H1 (cell line): ENCODE results near the gene THBS1. TPM values are rescaled to one million over a fixed set of nuclear protein-coding genes. Genes with fewer than 3 reads are reported as not detected.

Source experiments
- CTCF ChIA-PET: fragments of 300-600 bp; sonication (Branson Sonifier 250); formaldehyde crosslinking; loops from one replicate; lab custom pipeline; 2021; ENCODE audit not compliant: partially characterized antibody; lab: Charles Lee
- POLR2A ChIA-PET: fragments of 300-600 bp; sonication (Branson Sonifier 250); formaldehyde crosslinking; loops from one replicate; lab custom pipeline; 2021; ENCODE audit warnings: inconsistent platforms; ENCODE audit not compliant: partially characterized antibody; lab: Charles Lee
- DNase-seq, 2 experiments: peaks; one replicate each; pipeline versions ENCODE4 v3.0.0 to v3.0.0-alpha.2; 2010 to 2022; ENCODE audit warnings: low spot score in 2 of 2, low read depth in 1 of 2, mixed read lengths in 1 of 2
- FAIRE-seq: peaks from 2 replicates; lab custom pipeline; 2011; peaks lifted over from hg19 to GRCh38; lab: Jason Lieb, UNC
- H2AFZ ChIP-seq: 2 replicates; pipeline ENCODE4 v1.8.1; 2012; ENCODE audit warnings: low read length, inconsistent platforms
- H2AK5ac ChIP-seq: 2 replicates; pipeline ENCODE4 v1.6.1; 2013; ENCODE audit warnings: low read depth, low read length
- H2BK120ac ChIP-seq: replicated peaks from 2 replicates; pipeline ENCODE3; 2013; ENCODE audit warnings: low read depth, low read length, inconsistent platforms
- H2BK12ac ChIP-seq: 2 replicates; pipeline ENCODE4 v1.6.1; 2013; ENCODE audit warnings: low read depth, low read length
- H2BK15ac ChIP-seq: 2 replicates; pipeline ENCODE4 v1.6.1; 2013; ENCODE audit warnings: low read length
- H2BK20ac ChIP-seq: 2 replicates; pipeline ENCODE4 v1.6.1; 2013; ENCODE audit warnings: low read length
- H2BK5ac ChIP-seq: 2 replicates; pipeline ENCODE4 v1.6.1; 2013; ENCODE audit warnings: low read depth, low read length
- H3K14ac ChIP-seq: 2 replicates; pipeline ENCODE4 v1.6.1; 2013; ENCODE audit warnings: inconsistent platforms; ENCODE audit not compliant: insufficient read length
- H3K18ac ChIP-seq: 2 replicates; pipeline ENCODE4 v1.6.1; 2013; ENCODE audit warnings: low read length; ENCODE audit errors: extremely low read depth
- H3K23ac ChIP-seq: 2 replicates; pipeline ENCODE4 v1.6.1; 2013; ENCODE audit warnings: inconsistent platforms; ENCODE audit not compliant: insufficient read length
- H3K23me2 ChIP-seq: 2 replicates; pipeline ENCODE4 v1.6.1; 2013; ENCODE audit warnings: low read depth, low read length
- H3K27ac ChIP-seq: 2 replicates; pipeline ENCODE4 v1.6.1; 2011; ENCODE audit warnings: low read depth, low read length, inconsistent platforms
- H3K27me3 ChIP-seq, 4 experiments: replicated peaks in 1 of 4; 1 replicate in 1 of 4; 2 replicates in 3 of 4; pipeline versions ENCODE4 v1.6.1 to v1.8.1; 2011 to 2013; ENCODE audit warnings: low read length in 3 of 4, mild to moderate bottlenecking in 3 of 4, inconsistent platforms in 2 of 4, mixed read lengths in 2 of 4, moderate library complexity in 1 of 4; ENCODE audit not compliant: control insufficient read depth in 3 of 4, insufficient read depth in 3 of 4; ENCODE audit errors: extremely low read depth in 1 of 4
- H3K36me3 ChIP-seq, 4 experiments: 2 replicates each; pipeline versions ENCODE4 v1.6.1 to v1.8.1; 2011 to 2013; ENCODE audit warnings: mild to moderate bottlenecking in 4 of 4, low read length in 3 of 4, moderate library complexity in 2 of 4, control low read depth in 1 of 4, inconsistent platforms in 1 of 4; ENCODE audit not compliant: insufficient read depth in 4 of 4, control insufficient read depth in 2 of 4
- H3K4ac ChIP-seq: replicated peaks from 2 replicates; pipeline ENCODE3; 2013; ENCODE audit warnings: low read length, low read depth, mixed read lengths, inconsistent platforms; ENCODE audit not compliant: insufficient read length
- H3K4me1 ChIP-seq, 4 experiments: replicated peaks in 1 of 4; 1 replicate in 1 of 4; 2 replicates in 3 of 4; pipeline versions ENCODE4 v1.6.1 to v1.8.1; 2011 to 2013; ENCODE audit warnings: low read length in 3 of 4, inconsistent platforms in 2 of 4, mixed read lengths in 1 of 4; ENCODE audit not compliant: insufficient read depth in 4 of 4, control insufficient read depth in 3 of 4
- H3K4me2 ChIP-seq, 2 experiments: 2 replicates each; pipeline versions ENCODE4 v1.6.1 to v1.8.1; 2011 to 2013; ENCODE audit warnings: low read depth in 2 of 2, low read length in 2 of 2, control low read depth in 1 of 2, inconsistent platforms in 1 of 2, mild to moderate bottlenecking in 1 of 2; ENCODE audit not compliant: insufficient read depth in 1 of 2
- H3K4me3 ChIP-seq, 4 experiments: fragments of 200-600, 300-600 bp in 1 of 4; sonication (generic), shearing (Covaris generic), sonication (Bioruptor Twin) in 1 of 4; 2 replicates each; pipeline versions ENCODE4 v1.5.1 to v1.8.1; 2011 to 2016; ENCODE audit warnings: low read length in 4 of 4, low read depth in 3 of 4, control low read depth in 2 of 4, inconsistent platforms in 2 of 4, mild to moderate bottlenecking in 2 of 4, mixed read lengths in 1 of 4, moderate library complexity in 1 of 4; ENCODE audit not compliant: insufficient read depth in 2 of 4; ENCODE audit errors: extremely low read depth in 1 of 4
- H3K56ac ChIP-seq: replicated peaks from 2 replicates; pipeline ENCODE3; 2013; ENCODE audit warnings: low read depth, mild to moderate bottlenecking, mixed read lengths, low read length, inconsistent platforms; ENCODE audit not compliant: insufficient read length
- H3K79me1 ChIP-seq: 2 replicates; pipeline ENCODE4 v1.6.1; 2013; ENCODE audit warnings: low read depth, low read length, control low read depth
- H3K79me2 ChIP-seq, 2 experiments: 2 replicates each; pipeline versions ENCODE4 v1.6.1 to v1.8.1; 2012 to 2013; ENCODE audit warnings: low read length in 2 of 2, mild to moderate bottlenecking in 2 of 2, inconsistent platforms in 1 of 2; ENCODE audit not compliant: insufficient read depth in 2 of 2, control insufficient read depth in 1 of 2
- H3K9ac ChIP-seq, 4 experiments: replicated peaks in 1 of 4; 1 replicate in 1 of 4; 2 replicates in 3 of 4; pipeline versions ENCODE4 v1.6.1 to v1.8.1; 2011 to 2013; ENCODE audit warnings: low read depth in 3 of 4, low read length in 3 of 4, control low read depth in 2 of 4, mild to moderate bottlenecking in 2 of 4, moderate library complexity in 2 of 4, inconsistent platforms in 1 of 4; ENCODE audit errors: extremely low read depth in 1 of 4
- H3K9me3 ChIP-seq, 2 experiments: 2 replicates each; pipeline versions ENCODE4 v1.6.1 to v1.8.1; 2012 to 2013; ENCODE audit warnings: mild to moderate bottlenecking in 2 of 2, moderate library complexity in 2 of 2, control low read depth in 1 of 2, inconsistent platforms in 1 of 2, low read depth in 1 of 2, low read length in 1 of 2, mixed read lengths in 1 of 2; ENCODE audit not compliant: insufficient read depth in 2 of 2
- H4K20me1 ChIP-seq, 2 experiments: replicated peaks in 1 of 2; 2 replicates each; pipeline versions ENCODE3 to v1.8.1; 2011 to 2013; ENCODE audit warnings: inconsistent platforms in 2 of 2, low read length in 2 of 2, mild to moderate bottlenecking in 1 of 2; ENCODE audit not compliant: insufficient read depth in 2 of 2, control insufficient read depth in 1 of 2
- H4K5ac ChIP-seq: 2 replicates; pipeline ENCODE4 v1.6.1; 2013; ENCODE audit warnings: low read length, low read depth, mixed read lengths, inconsistent platforms; ENCODE audit not compliant: insufficient read length
- H4K8ac ChIP-seq: 2 replicates; pipeline ENCODE4 v1.8.0; 2013; ENCODE audit warnings: mild to moderate bottlenecking, moderate library complexity, low read length, inconsistent platforms; ENCODE audit not compliant: insufficient read depth; ENCODE audit errors: extremely low read depth
- H4K91ac ChIP-seq: replicated peaks from 2 replicates; pipeline ENCODE3; 2013; ENCODE audit warnings: low read length, mixed read lengths, inconsistent platforms; ENCODE audit not compliant: insufficient read length
- KDM4A ChIP-seq: IDR thresholded peaks from one replicate; pipeline ENCODE4 v1.7.1; 2012; ENCODE audit warnings: low read depth, mild to moderate bottlenecking, moderate library complexity, low read length, inconsistent platforms; ENCODE audit not compliant: severe bottlenecking
- POLR2A ChIP-seq, 2 experiments: IDR thresholded peaks; 1 replicate in 1 of 2; 2 replicates in 1 of 2; pipeline ENCODE4 v1.6.1; 2011; ENCODE audit warnings: low read depth in 2 of 2, low read length in 2 of 2, mild to moderate bottlenecking in 2 of 2; ENCODE audit errors: control extremely low read depth in 1 of 2
- RFX5 ChIP-seq: IDR thresholded peaks from 2 replicates; pipeline ENCODE4 v1.6.1; 2011; ENCODE audit warnings: low read depth, low read length, improper control_type of control experiment, borderline replicate concordance
- SIN3A ChIP-seq, 2 experiments: IDR thresholded peaks in 1 of 2; conservative IDR thresholded peaks in 1 of 2; 2 replicates each; pipeline ENCODE4 v1.6.1; 2011 to 2012; ENCODE audit warnings: low read length in 2 of 2, improper control_type of control experiment in 1 of 2, low read depth in 1 of 2, mild to moderate bottlenecking in 1 of 2
- USF2 ChIP-seq: IDR thresholded peaks from 2 replicates; pipeline ENCODE4 v1.6.1; 2011; ENCODE audit warnings: low read length, improper control_type of control experiment
- WGBS, 2 experiments: shearing (Covaris generic) in 1 of 2; methylation state at CpG; one replicate each; pipeline versions ENCODE4 v1.1.6 to v1.1.7; 2013 to 2015; ENCODE audit warnings: low lambda C conversion rate in 2 of 2, mixed read lengths in 2 of 2, inconsistent platforms in 1 of 2, low coverage in 1 of 2, missing lambda C conversion rate in 1 of 2; ENCODE audit not compliant: insufficient replicate concordance in 2 of 2, insufficient coverage in 1 of 2, insufficient read length in 1 of 2; ENCODE audit errors: extremely low coverage in 1 of 2, missing lambda C conversion rate in 1 of 2; 5-methylcytosine and 5-hydroxymethylcytosine counted together
- polyA plus RNA-seq, 7 experiments: library from polyadenylated mRNA; depleted of rRNA in 3 of 7; stranded (reverse) in 5 of 7; unstranded in 2 of 7; fragments of >200 nt in 5 of 7; fragments of 200-250 nt in 2 of 7; gene quantifications; 1 replicate in 5 of 7; 2 replicates in 1 of 7; 4 replicates in 1 of 7; pipeline versions ENCODE4 v1.2.1 to v1.2.3, GENCODE V29; 2011 to 2013; ENCODE audit warnings: missing spikeins in 2 of 7, mixed read lengths in 2 of 7
- total RNA-seq: library from RNA; stranded (reverse); fragmentation: NEBNext Ultra II Directional; extraction: Animal tissue kit (Norgen Biotek cat#: 25700); gene quantifications from 2 replicates; pipeline ENCODE4 v1.2.1, GENCODE V29; 2021

The THBS1 gene
- total and polyA plus RNA-seq, 2 of the 8 experiments (the other 6 are each of a cell fraction or from before 2014, with no cell fraction given), result 10.3 to 63.3 TPM

- no peak overlapping the region for H4K5ac ChIP-seq
- H2AFZ ChIP-seq, result no peak overlapping the region
- no peak overlapping the region for H2AK5ac ChIP-seq
- H3K27ac ChIP-seq, result no peak overlapping the region
- H2BK120ac ChIP-seq, result no peak overlapping the region
- H3K9ac ChIP-seq, result no peak overlapping the region
- no peak for DNase-seq
- H2BK20ac ChIP-seq, result no peak overlapping the region
- TF ChIP-seq USF2 (no peak), SIN3A (conservative IDR thresholded peaks at IDR 0.05 in 1 of 2, IDR thresholded peaks at IDR 0.05 in 1 of 2; ENCODE audit: low read depth in 1 of 2, low read length in 2 of 2) (no peak), RFX5 (no peak), POLR2A (IDR thresholded peaks at IDR 0.05; ENCODE audit: control extremely low read depth in 1 of 2, low read depth in 2 of 2, low read length in 2 of 2) (peak in 1 of 2 experiments; percentile 7; a peak in 1 of 3 replicates), KDM4A (no peak)
- H4K20me1 ChIP-seq, result peaks cover 0 to 2% of the 10 kb centered on the region in 2 experiments
- H3K9me3 ChIP-seq, result no peaks in the 10 kb centered on the region
- peaks cover 2% of the 10 kb centered on the region for H3K23me2 ChIP-seq
- peaks cover 0 to 20% of the 10 kb centered on the region in 2 experiments; a peak in 2 of 4 replicates for H3K79me2 ChIP-seq
- H3K36me3 ChIP-seq, result peaks cover 54 to 84% (median 75%) of the 10 kb centered on the region in 4 experiments
- no peak overlapping the region for H2BK5ac ChIP-seq
- no peak overlapping the region for H2BK12ac ChIP-seq
- H3K4me3 ChIP-seq, result no peak overlapping the region
- H3K79me1 ChIP-seq, result 0 out of 2 replicates have a peak, but pooled peaks cover 3% of the 10 kb centered on the region
- no peak overlapping the region for H2BK15ac ChIP-seq
- WGBS, 2 experiments, result 94% methylated on average over 4 of the region's 4 CpGs; no CpG with 5 or more reads in 1 of the 2 experiments
- POLR2A ChIA-PET, result interaction anchor here (0.7 to 2.5 kb wide), 4 partner anchors 9 to 385 kb away, joined by 3 to 22 read pairs (median 10); no protein-coding TSS in a partner anchor
- H4K91ac ChIP-seq, result no peak overlapping the region
- no peak overlapping the region for H3K56ac ChIP-seq
- H3K27me3 ChIP-seq, result no peaks in the 10 kb centered on the region; a peak in 1 of 7 replicates
- no peak overlapping the region for H3K23ac ChIP-seq
- FAIRE-seq, result no peak
- H3K18ac ChIP-seq, result no peak overlapping the region
- H3K4ac ChIP-seq, result no peak overlapping the region
- no peak overlapping the region for H3K14ac ChIP-seq
- CTCF ChIA-PET, result interaction anchor here (0.6 to 1.8 kb wide), 6 partner anchors 8 to 414 kb away, joined by 3 to 7 read pairs (median 5); no protein-coding TSS in a partner anchor
- H3K4me1 ChIP-seq, result peaks cover 4 to 14% (median 9%) of the 10 kb centered on the region in 4 experiments
- no peak overlapping the region for H3K4me2 ChIP-seq
- no peak overlapping the region for H4K8ac ChIP-seq
Measured at GRCh38 chr15:39585871-39586301, 5.0 kb downstream of the THBS1 start.
